Sciatic nerve (tissue), 2 donors: ENCODE measurements around the gene PFKM. TPM values are rescaled to one million over a fixed set of nuclear protein-coding genes. Genes with fewer than 3 reads are reported as not detected.
"Not testable (repeated sequence)": the region's sequence is repeated elsewhere in the genome, so short reads cannot be mapped to it uniquely, and the experiment has no call there.

Experiments
- ATAC-seq: fragments of 200-7000 bp; cut with Tn5 transposase; one replicate; pipeline ENCODE4 v1.9.1; 2020; ENCODE audit warnings: mild to moderate bottlenecking, moderate library complexity
- DNase-seq: peaks from one replicate; pipeline ENCODE4 v3.0.0-alpha.2; 2020; ENCODE audit warnings: low spot score
- intact Hi-C: fragments of 100-400 bp; cut with DNase I; formaldehyde crosslinking; loops from one replicate; pipeline ENCODE4 v1.14.2; 2022
- total RNA-seq: library from RNA; stranded (reverse); fragmentation: NEBNext Ultra II Directional; extraction: Animal tissue kit (Norgen Biotek cat#: 25700); gene quantifications from one replicate; pipeline ENCODE4 v1.2.1, GENCODE V29; 2021
- donor health status: DM: no; HTN: no; CAD: no.
- donor health status: DM: no; HTN: no; CAD: no.

The PFKM gene
- total RNA-seq, 1 donor from 2014 or later: 66.0 TPM

GRCh38 chr12:48106681-48107613 is 12.2 kb upstream of the PFKM start:
- intact Hi-C loops: no loop called here
- ATAC-seq: no peak

GRCh38 chr12:48109424-48109823 is 9.7 kb upstream of the PFKM start:
- no peak for DNase-seq
- intact Hi-C loops: no loop called here
- no peak for ATAC-seq

More at GRCh38 chr12:48106681-48107613, 12.2 kb upstream of the PFKM start:
- no peak for DNase-seq

GRCh38 chr12:48110691-48111311 is 8.4 kb upstream of the PFKM start:
- ATAC-seq: no peak

GRCh38 chr12:48111312-48111693 is 7.9 kb upstream of the PFKM start:
- DNase-seq, intact Hi-C loops, ATAC-seq: not testable (repeated sequence)

More at GRCh38 chr12:48110691-48111311, 8.4 kb upstream of the PFKM start:
- DNase-seq: no peak
- intact Hi-C loops: no loop called here

- intact Hi-C loops: no loop called here
- no peak for ATAC-seq
- no peak for DNase-seq
These were observed 3.2 kb upstream of the PFKM start for GRCh38 chr12:48115957-48116356.

GRCh38 chr12:48118284-48118871 is 786 bp upstream of the PFKM start:
- intact Hi-C loops: no loop called here
- no peak for ATAC-seq
- no peak for DNase-seq

- intact Hi-C loops: no loop called here
- ATAC-seq (peak; percentile 35), DNase-seq (no peak)
These were observed 651 bp downstream of the PFKM start for GRCh38 chr12:48119834-48120195.

- ATAC-seq (no peak), DNase-seq (no peak)
- intact Hi-C loops: no loop called here
These were observed 2.4 kb downstream of the PFKM start for GRCh38 chr12:48121522-48121921.

GRCh38 chr12:48122065-48122834 is 3.1 kb downstream of the PFKM start:
- intact Hi-C loops: no loop called here
- DNase-seq (no peak), ATAC-seq (no peak)

- no peak for DNase-seq
- ATAC-seq: no peak
- intact Hi-C loops: no loop called here
These were observed 4.0 kb downstream of the PFKM start for GRCh38 chr12:48123169-48123568.

GRCh38 chr12:48125542-48125941 is 6.4 kb downstream of the PFKM start:
- ATAC-seq, intact Hi-C loops, DNase-seq: not testable (repeated sequence)

GRCh38 chr12:48125985-48126384 is 6.8 kb downstream of the PFKM start:
- intact Hi-C loops: no loop called here
- ATAC-seq: no peak

GRCh38 chr12:48126953-48127630 is 7.9 kb downstream of the PFKM start:
- no peak for ATAC-seq
- intact Hi-C loops: no loop called here
- no peak for DNase-seq

More at GRCh38 chr12:48125985-48126384, 6.8 kb downstream of the PFKM start:
- DNase-seq: no peak

- intact Hi-C loops: no loop called here
- DNase-seq (no peak), ATAC-seq (no peak)
These were observed 9.6 kb downstream of the PFKM start for GRCh38 chr12:48128800-48129199.

- ATAC-seq: no peak
- DNase-seq: no peak
- intact Hi-C loops: no loop called here
These were observed 10.2 kb downstream of the PFKM start for GRCh38 chr12:48129376-48129775.

- no peak for ATAC-seq
- intact Hi-C loops: no loop called here
- no peak for DNase-seq
These were observed 12.4 kb downstream of the PFKM start for GRCh38 chr12:48131517-48131916.

GRCh38 chr12:48132826-48133225 is 13.7 kb downstream of the PFKM start:
- DNase-seq: no peak
- intact Hi-C loops: no loop called here
- no peak for ATAC-seq

- intact Hi-C loops: no loop called here
- ATAC-seq: no peak
- DNase-seq: no peak
These were observed 15.9 kb downstream of the PFKM start for GRCh38 chr12:48135027-48135426.
